HepG2 (cell line): Measurements from ENCODE around the gene TFRC. TPM values are rescaled to one million over a fixed set of nuclear protein-coding genes. Genes with fewer than 3 reads are reported as not detected.

Experiments
- AGO1 ChIP-seq: fragments of 200-400 bp; formaldehyde crosslinking; IDR thresholded peaks from 2 replicates; pipeline ENCODE4 v1.6.1; 2017; ENCODE audit warnings: mild to moderate bottlenecking, low read depth, low read length, moderate library complexity; ENCODE audit not compliant: poor library complexity, severe bottlenecking
- ARNT2 ChIP-seq: sonication (generic); formaldehyde crosslinking; IDR thresholded peaks from 2 replicates; pipeline ENCODE4 v1.8.0; 2022; ENCODE audit warnings: mild to moderate bottlenecking, low read depth, missing genetic modification reagents, moderate library complexity
- CREB1 ChIP-seq, 2 experiments: fragments of 450-650 bp in 1 of 2; IDR thresholded peaks; 2 replicates each; pipeline ENCODE4 v1.6.1; 2016 to 2017; ENCODE audit warnings: control low read depth in 1 of 2, mild to moderate bottlenecking in 1 of 2, missing compliant biosample characterization in 1 of 2, missing genetic modification characterization in 1 of 2
- DMAP1 ChIP-seq: IDR thresholded peaks from 2 replicates; pipeline ENCODE4 v1.6.1; 2016
- FOXK2 ChIP-seq: fragments of 450-650 bp; IDR thresholded peaks from 2 replicates; pipeline ENCODE4 v1.6.1; 2016
- GTF3A ChIP-seq: sonication (generic); formaldehyde crosslinking; conservative IDR thresholded peaks from 2 replicates; pipeline ENCODE4 v1.4.0; 2020; ENCODE audit warnings: mild to moderate bottlenecking, missing genetic modification reagents
- MZF1 ChIP-seq: sonication (generic); formaldehyde crosslinking; IDR thresholded peaks from 2 replicates; pipeline ENCODE4 v1.8.1; 2023; ENCODE audit warnings: mild to moderate bottlenecking, missing genetic modification reagents, borderline replicate concordance
- RFX3 ChIP-seq: IDR thresholded peaks from 2 replicates; pipeline ENCODE4 v1.6.1; 2016; ENCODE audit warnings: missing biosample characterization, missing genetic modification reagents
- ZNF552 ChIP-seq: sonication (generic); formaldehyde crosslinking; IDR thresholded peaks from 2 replicates; pipeline ENCODE4 v1.9.0; 2022; ENCODE audit warnings: missing genetic modification reagents, mild to moderate bottlenecking, borderline replicate concordance
- ZNF766 ChIP-seq: sonication (generic); formaldehyde crosslinking; IDR thresholded peaks from 2 replicates; pipeline ENCODE4 v1.5.0; 2020; ENCODE audit warnings: missing genetic modification reagents, borderline replicate concordance
- ZNF773 ChIP-seq: sonication (generic); formaldehyde crosslinking; IDR thresholded peaks from 2 replicates; pipeline ENCODE4 v1.4.0; 2020; ENCODE audit warnings: missing genetic modification reagents, borderline replicate concordance
- polyA plus RNA-seq, 8 experiments: library from polyadenylated mRNA; depleted of rRNA in 3 of 8; stranded (reverse) in 7 of 8; unstranded in 1 of 8; fragments of >200 nt; fragmentation: Illumina TruSeq in 4 of 8; extraction: Trizol in 4 of 8; gene quantifications; 2 replicates each; pipeline versions ENCODE4 v1.2.1 to v1.2.3, GENCODE V29; 2011 to 2016; ENCODE audit warnings: low read depth in 4 of 8, missing spikeins in 1 of 8, mixed read lengths in 1 of 8; ENCODE audit not compliant: insufficient read depth in 1 of 8
- total RNA-seq, 5 experiments: library from RNA; depleted of rRNA; stranded (reverse); fragments of >200 nt; fragmentation: Illumina TruSeq; extraction: Trizol; gene quantifications; 2 replicates each; pipeline ENCODE4 v1.2.3, GENCODE V29; 2016; ENCODE audit warnings: low read depth in 1 of 5
- TF ChIP-seq, protein P1 (sequence below): sonication (generic); formaldehyde crosslinking; IDR thresholded peaks from 2 replicates; pipeline ENCODE4 v1.5.1; 2020; ENCODE audit warnings: mild to moderate bottlenecking, missing genetic modification reagents, borderline replicate concordance
- TF ChIP-seq, protein P2 (sequence below): sonication (generic); formaldehyde crosslinking; IDR thresholded peaks from 2 replicates; pipeline ENCODE4 v1.4.0; 2020; ENCODE audit warnings: mild to moderate bottlenecking, missing genetic modification reagents, borderline replicate concordance
- TF ChIP-seq, protein P3 (sequence below): sonication (generic); formaldehyde crosslinking; IDR thresholded peaks from 2 replicates; pipeline ENCODE4 v1.4.0; 2020; ENCODE audit warnings: missing genetic modification reagents
- TF ChIP-seq, protein P4 (sequence below): fragments of 450-650 bp; IDR thresholded peaks from 2 replicates; pipeline ENCODE4 v1.6.1; 2016
- TF ChIP-seq, protein P5 (sequence below): IDR thresholded peaks from 2 replicates; pipeline ENCODE4 v1.6.1; 2016; ENCODE audit warnings: missing biosample characterization, missing genetic modification reagents, low read depth

TFRC gene
- total and polyA plus RNA-seq, 2 of the 13 experiments (the other 11 are each of a cell fraction or from before 2014, with no cell fraction given), result 188 to 274 TPM

DNA sequence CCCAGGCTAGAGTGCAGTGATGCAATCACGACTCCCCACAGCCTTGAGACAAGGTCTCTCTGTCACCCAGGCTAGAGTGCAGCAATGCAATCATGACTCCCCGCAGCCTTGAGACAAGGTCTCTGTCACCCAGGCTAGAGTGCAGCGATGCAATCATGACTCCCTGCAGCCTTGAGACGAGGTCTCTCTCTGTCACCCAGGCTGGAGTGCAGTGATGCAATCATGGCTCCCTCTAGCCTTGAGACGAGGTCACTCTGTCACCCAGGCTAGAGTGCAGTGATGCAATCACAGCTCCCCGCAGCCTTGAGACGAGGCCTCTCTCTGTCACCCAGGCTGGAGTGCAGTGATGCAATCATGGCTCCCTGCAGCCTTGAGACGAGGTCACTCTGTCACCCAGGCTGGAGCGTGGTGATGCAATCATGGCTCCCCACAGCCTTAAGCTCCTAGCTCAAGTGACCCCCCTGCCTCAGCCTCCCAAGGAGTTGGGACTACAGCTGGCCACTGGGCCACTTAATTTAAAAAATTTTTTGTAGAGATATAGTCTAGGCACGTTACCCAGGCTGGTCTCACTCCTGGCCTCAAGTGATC is 26.1 kb downstream of the TFRC start (continued):
- TF ChIP-seq, protein P1, sequence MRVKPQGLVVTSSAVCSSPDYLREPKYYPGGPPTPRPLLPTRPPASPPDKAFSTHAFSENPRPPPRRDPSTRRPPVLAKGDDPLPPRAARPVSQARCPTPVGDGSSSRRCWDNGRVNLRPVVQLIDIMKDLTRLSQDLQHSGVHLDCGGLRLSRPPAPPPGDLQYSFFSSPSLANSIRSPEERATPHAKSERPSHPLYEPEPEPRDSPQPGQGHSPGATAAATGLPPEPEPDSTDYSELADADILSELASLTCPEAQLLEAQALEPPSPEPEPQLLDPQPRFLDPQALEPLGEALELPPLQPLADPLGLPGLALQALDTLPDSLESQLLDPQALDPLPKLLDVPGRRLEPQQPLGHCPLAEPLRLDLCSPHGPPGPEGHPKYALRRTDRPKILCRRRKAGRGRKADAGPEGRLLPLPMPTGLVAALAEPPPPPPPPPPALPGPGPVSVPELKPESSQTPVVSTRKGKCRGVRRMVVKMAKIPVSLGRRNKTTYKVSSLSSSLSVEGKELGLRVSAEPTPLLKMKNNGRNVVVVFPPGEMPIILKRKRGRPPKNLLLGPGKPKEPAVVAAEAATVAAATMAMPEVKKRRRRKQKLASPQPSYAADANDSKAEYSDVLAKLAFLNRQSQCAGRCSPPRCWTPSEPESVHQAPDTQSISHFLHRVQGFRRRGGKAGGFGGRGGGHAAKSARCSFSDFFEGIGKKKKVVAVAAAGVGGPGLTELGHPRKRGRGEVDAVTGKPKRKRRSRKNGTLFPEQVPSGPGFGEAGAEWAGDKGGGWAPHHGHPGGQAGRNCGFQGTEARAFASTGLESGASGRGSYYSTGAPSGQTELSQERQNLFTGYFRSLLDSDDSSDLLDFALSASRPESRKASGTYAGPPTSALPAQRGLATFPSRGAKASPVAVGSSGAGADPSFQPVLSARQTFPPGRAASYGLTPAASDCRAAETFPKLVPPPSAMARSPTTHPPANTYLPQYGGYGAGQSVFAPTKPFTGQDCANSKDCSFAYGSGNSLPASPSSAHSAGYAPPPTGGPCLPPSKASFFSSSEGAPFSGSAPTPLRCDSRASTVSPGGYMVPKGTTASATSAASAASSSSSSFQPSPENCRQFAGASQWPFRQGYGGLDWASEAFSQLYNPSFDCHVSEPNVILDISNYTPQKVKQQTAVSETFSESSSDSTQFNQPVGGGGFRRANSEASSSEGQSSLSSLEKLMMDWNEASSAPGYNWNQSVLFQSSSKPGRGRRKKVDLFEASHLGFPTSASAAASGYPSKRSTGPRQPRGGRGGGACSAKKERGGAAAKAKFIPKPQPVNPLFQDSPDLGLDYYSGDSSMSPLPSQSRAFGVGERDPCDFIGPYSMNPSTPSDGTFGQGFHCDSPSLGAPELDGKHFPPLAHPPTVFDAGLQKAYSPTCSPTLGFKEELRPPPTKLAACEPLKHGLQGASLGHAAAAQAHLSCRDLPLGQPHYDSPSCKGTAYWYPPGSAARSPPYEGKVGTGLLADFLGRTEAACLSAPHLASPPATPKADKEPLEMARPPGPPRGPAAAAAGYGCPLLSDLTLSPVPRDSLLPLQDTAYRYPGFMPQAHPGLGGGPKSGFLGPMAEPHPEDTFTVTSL, result peak; percentile 84; the same call in 1 of the 2 replicates
- TF ChIP-seq, protein P2, sequence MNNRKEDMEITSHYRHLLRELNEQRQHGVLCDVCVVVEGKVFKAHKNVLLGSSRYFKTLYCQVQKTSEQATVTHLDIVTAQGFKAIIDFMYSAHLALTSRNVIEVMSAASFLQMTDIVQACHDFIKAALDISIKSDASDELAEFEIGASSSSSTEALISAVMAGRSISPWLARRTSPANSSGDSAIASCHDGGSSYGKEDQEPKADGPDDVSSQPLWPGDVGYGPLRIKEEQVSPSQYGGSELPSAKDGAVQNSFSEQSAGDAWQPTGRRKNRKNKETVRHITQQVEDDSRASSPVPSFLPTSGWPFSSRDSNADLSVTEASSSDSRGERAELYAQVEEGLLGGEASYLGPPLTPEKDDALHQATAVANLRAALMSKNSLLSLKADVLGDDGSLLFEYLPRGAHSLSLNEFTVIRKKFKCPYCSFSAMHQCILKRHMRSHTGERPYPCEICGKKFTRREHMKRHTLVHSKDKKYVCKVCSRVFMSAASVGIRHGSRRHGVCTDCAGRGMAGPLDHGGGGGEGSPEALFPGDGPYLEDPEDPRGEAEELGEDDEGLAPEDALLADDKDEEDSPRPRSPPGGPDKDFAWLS (CRISPR knock-in tag), result peak; percentile 79; the same call in 1 of the 2 replicates
- TF ChIP-seq ZNF766 (CRISPR knock-in tag), result no peak; the same call in 1 of the 2 replicates
- TF ChIP-seq AGO1, result no peak
- peak; percentile 94; the same call in 1 of the 2 replicates for TF ChIP-seq ZNF552 (CRISPR knock-in tag)
- TF ChIP-seq, protein P3, sequence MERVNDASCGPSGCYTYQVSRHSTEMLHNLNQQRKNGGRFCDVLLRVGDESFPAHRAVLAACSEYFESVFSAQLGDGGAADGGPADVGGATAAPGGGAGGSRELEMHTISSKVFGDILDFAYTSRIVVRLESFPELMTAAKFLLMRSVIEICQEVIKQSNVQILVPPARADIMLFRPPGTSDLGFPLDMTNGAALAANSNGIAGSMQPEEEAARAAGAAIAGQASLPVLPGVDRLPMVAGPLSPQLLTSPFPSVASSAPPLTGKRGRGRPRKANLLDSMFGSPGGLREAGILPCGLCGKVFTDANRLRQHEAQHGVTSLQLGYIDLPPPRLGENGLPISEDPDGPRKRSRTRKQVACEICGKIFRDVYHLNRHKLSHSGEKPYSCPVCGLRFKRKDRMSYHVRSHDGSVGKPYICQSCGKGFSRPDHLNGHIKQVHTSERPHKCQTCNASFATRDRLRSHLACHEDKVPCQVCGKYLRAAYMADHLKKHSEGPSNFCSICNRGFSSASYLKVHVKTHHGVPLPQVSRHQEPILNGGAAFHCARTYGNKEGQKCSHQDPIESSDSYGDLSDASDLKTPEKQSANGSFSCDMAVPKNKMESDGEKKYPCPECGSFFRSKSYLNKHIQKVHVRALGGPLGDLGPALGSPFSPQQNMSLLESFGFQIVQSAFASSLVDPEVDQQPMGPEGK, result peak; percentile 95
- no peak for TF ChIP-seq ZNF773
- peak; percentile 82 for TF ChIP-seq CREB1 (IDR thresholded peaks at IDR 0.05)
- peak; percentile 91 for TF ChIP-seq CREB1 (CRISPR knock-in tag; IDR thresholded peaks at IDR 0.05)
- peak; percentile 23; the same call in 1 of the 2 replicates for TF ChIP-seq RFX3 (CRISPR knock-in tag)
- no peak for TF ChIP-seq GTF3A (CRISPR knock-in tag)
- 0 out of 2 replicates have a peak, but pooled peaks have one; percentile 24 for TF ChIP-seq FOXK2
- TF ChIP-seq, protein P4, sequence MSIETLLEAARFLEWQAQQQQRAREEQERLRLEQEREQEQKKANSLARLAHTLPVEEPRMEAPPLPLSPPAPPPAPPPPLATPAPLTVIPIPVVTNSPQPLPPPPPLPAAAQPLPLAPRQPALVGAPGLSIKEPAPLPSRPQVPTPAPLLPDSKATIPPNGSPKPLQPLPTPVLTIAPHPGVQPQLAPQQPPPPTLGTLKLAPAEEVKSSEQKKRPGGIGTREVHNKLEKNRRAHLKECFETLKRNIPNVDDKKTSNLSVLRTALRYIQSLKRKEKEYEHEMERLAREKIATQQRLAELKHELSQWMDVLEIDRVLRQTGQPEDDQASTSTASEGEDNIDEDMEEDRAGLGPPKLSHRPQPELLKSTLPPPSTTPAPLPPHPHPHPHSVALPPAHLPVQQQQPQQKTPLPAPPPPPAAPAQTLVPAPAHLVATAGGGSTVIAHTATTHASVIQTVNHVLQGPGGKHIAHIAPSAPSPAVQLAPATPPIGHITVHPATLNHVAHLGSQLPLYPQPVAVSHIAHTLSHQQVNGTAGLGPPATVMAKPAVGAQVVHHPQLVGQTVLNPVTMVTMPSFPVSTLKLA, result peak; percentile 19; the same call in 1 of the 2 replicates
- TF ChIP-seq DMAP1, result peak; percentile 81
- 0 out of 2 replicates have a peak, but pooled peaks have one; percentile 59 for TF ChIP-seq MZF1
- TF ChIP-seq ARNT2 (CRISPR knock-in tag), result peak; percentile 95
- TF ChIP-seq, protein P5, sequence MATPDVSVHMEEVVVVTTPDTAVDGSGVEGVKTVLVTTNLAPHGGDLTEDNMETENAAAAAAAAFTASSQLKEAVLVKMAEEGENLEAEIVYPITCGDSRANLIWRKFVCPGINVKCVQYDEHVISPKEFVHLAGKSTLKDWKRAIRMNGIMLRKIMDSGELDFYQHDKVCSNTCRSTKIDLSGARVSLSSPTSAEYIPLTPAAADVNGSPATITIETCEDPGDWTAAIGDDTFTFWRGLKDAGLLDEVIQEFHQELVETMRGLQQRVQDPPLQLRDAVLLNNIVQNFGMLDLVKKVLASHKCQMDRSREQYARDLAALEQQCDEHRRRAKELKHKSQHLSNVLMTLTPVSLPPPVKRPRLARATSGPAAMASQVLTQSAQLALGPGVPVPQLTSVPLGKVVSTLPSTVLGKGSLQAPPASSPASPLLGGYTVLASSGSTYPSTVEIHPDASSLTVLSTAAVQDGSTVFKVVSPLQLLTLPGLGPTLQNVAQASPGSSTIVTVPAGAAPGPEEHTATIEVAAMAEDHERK (CRISPR knock-in tag), result no peak
